Naive thymus-derived CD8-positive, alpha-beta T cell (primary cell): ENCODE results near the gene SYDE2. TPM values are rescaled to one million over a fixed set of nuclear protein-coding genes. Genes with fewer than 3 reads are reported as not detected.
"Not testable (repeated sequence)": the region's sequence is repeated elsewhere in the genome, so short reads cannot be mapped to it uniquely, and the experiment has no call there.

Source experiments
- ATAC-seq, 2 donors: fragments of 150-1000 bp; cut with Tn5 transposase in 1 of 2; sonication (Bioruptor Pico), chemical (Tn5 transposase) in 1 of 2; 1 replicate in 1 of 2; 2 replicates in 1 of 2; pipeline ENCODE4 v1.10.0; 2021; ENCODE audit warnings: mild to moderate bottlenecking in 2 of 2, moderate library complexity in 2 of 2
- POLR2A ChIA-PET: fragments of 350-600 bp; sonication (Branson Sonifier 250); formaldehyde crosslinking; loops from one replicate; lab custom pipeline; 2021; ENCODE audit warnings: antibody characterized with exemption; lab: Charles Lee
- DNase-seq, 10 donors: peaks; one replicate each; pipeline versions ENCODE4 v3.0.0 to v3.0.0-alpha.2; 2020 to 2022
- H3K27ac Mint-ChIP-seq, 10 donors: one replicate each; pipeline ENCODE4 v1.8.0; 2020 to 2022; ENCODE audit warnings: mild to moderate bottlenecking in 10 of 10, mixed read lengths in 10 of 10, moderate library complexity in 4 of 10, inconsistent platforms in 1 of 10
- H3K27me3 Mint-ChIP-seq, 5 donors: one replicate each; pipeline ENCODE4 v1.8.0; 2021 to 2022; ENCODE audit warnings: mixed read lengths in 5 of 5
- H3K36me3 Mint-ChIP-seq, 3 donors: one replicate each; pipeline ENCODE4 v1.8.0; 2020 to 2022; ENCODE audit warnings: mixed read lengths in 3 of 3, mild to moderate bottlenecking in 2 of 3, inconsistent platforms in 1 of 3
- H3K4me1 Mint-ChIP-seq, 4 donors: one replicate each; pipeline ENCODE4 v1.8.0; 2021 to 2022; ENCODE audit warnings: mixed read lengths in 4 of 4
- H3K4me3 Mint-ChIP-seq, 10 donors: one replicate each; pipeline ENCODE4 v1.8.0; 2020 to 2022; ENCODE audit warnings: mild to moderate bottlenecking in 10 of 10, mixed read lengths in 10 of 10, moderate library complexity in 6 of 10, inconsistent platforms in 1 of 10
- H3K9me3 Mint-ChIP-seq, 9 donors: one replicate each; pipeline ENCODE4 v1.8.0; 2020 to 2022; ENCODE audit warnings: mixed read lengths in 9 of 9, mild to moderate bottlenecking in 3 of 9, inconsistent platforms in 1 of 9, moderate library complexity in 1 of 9
- polyA plus RNA-seq, 3 donors: library from polyadenylated mRNA; unstranded; fragments of 300-500 nt; fragmentation: Illumina TruSeq; gene quantifications; one replicate each; pipeline ENCODE4 v1.2.3, GENCODE V29; 2021
- total RNA-seq, 8 experiments: library from RNA in 2 of 8; stranded (reverse) in 2 of 8; gene quantifications; one replicate each; pipeline ENCODE4 v1.2.3 and lab custom pipeline; 2021 to 2026

SYDE2 gene
- total and polyA plus RNA-seq, 5 experiments from 2014 or later, result 2.7 to 10.0 (median 5.8) TPM

- H3K36me3 Mint-ChIP-seq, result peaks cover 4 to 19% (median 9%) of the 10 kb centered on the region in 3 donors
- H3K4me1 Mint-ChIP-seq, result peaks cover 0 to 7% (median 2%) of the 10 kb centered on the region in 4 donors
- peaks cover 0 to 2% (median 0%) of the 10 kb centered on the region in 5 donors for H3K27me3 Mint-ChIP-seq
- H3K27ac Mint-ChIP-seq, result no peak overlapping the region
- DNase-seq (no peak), ATAC-seq (no peak)
- POLR2A ChIA-PET, result no interaction called here
- H3K4me3 Mint-ChIP-seq, result no peak overlapping the region
- no peaks in the 10 kb centered on the region for H3K9me3 Mint-ChIP-seq
Observed at GRCh38 chr1:85157436-85157835, 43.4 kb downstream of the SYDE2 start.

DNA sequence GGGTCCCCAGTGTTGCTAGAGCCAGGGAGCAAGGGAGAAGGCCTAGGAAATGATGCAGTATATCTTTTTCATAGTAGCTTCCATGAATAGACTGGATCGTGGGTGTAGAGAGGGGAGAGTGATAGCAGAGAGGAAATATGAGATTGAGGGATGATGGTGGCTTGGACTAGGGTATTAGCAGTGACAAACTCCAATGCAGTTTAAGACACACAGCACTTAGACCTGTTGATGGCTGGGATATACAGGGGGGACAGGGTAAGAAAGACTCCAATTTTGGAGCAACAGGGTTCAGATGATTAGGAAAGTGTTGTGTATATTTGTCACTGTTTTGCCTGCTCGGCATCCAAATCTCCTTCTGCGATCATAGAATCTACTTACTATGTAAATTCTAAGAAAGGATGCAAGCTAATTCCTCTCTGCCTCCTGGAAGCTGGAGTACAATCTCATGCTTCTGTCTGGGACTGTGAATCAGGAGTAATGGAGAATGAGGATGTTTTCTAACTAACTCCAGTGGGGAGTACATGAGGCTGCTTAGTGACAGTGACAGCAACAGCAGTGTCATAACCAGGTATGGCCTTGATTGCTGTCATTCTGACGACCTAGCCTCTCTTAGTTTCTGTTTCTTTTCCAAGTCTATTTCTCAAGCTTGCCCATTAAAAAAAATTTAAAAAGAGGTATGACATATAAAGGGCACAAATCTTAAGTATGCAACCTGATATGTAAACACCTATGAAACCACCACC lies 47.5 kb downstream of the SYDE2 start:
- peak overlapping the region in 1 of 10 donors; percentile 72 for H3K27ac Mint-ChIP-seq
- no peaks in the 10 kb centered on the region for H3K9me3 Mint-ChIP-seq
- DNase-seq, result no peak
- H3K36me3 Mint-ChIP-seq, result peaks cover 0 to 5% (median 0%) of the 10 kb centered on the region in 3 donors
- POLR2A ChIA-PET, result no interaction called here
- H3K27me3 Mint-ChIP-seq, result peaks cover 0 to 2% (median 0%) of the 10 kb centered on the region in 5 donors
- ATAC-seq, result no peak
- H3K4me3 Mint-ChIP-seq, result no peak overlapping the region
- H3K4me1 Mint-ChIP-seq, result peaks cover 0 to 7% (median 3%) of the 10 kb centered on the region in 4 donors

DNA sequence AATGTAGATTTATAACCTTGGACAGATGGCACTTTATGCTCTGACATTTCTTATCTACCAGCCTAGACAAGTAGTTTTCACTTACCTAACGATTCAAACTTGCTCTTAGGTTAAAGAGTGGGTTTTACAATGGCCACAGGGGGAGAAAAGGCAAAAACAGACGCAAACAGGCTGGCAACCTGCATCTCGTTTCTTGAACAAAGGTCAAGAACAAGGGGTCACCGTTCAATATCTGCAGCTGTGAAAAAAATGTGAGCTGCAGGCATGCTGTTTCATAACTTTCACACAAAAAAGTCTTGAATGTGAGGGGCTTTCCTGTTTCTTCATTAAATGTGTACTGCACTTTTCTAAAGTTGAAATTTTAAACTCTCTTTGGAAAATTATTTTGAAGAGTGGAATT lies 49.4 kb downstream of the SYDE2 start:
- DNase-seq, result no peak
- Mint-ChIP-seq H3K27me3 (peaks cover 0 to 2% (median 0%) of the 10 kb centered on the region in 5 donors), H3K36me3 (peaks cover 0 to 4% (median 0%) of the 10 kb centered on the region in 3 donors), H3K9me3 (peaks cover 0 to 1% (median 0%) of the 10 kb centered on the region in 9 donors), H3K27ac (no peak overlapping the region), H3K4me3 (no peak overlapping the region), H3K4me1 (peaks cover 0 to 7% (median 3%) of the 10 kb centered on the region in 4 donors)
- no peak for ATAC-seq
- POLR2A ChIA-PET, result no interaction called here

GRCh38 chr1:85149805-85150204 lies 51.0 kb downstream of the SYDE2 start:
- DNase-seq (no peak), ATAC-seq (no peak)
- Mint-ChIP-seq H3K27ac (no peak overlapping the region), H3K4me1 (peaks cover 0 to 3% (median 1%) of the 10 kb centered on the region in 4 donors), H3K27me3 (peaks cover 0 to 2% (median 0%) of the 10 kb centered on the region in 5 donors), H3K9me3 (peaks cover 0 to 1% (median 0%) of the 10 kb centered on the region in 9 donors), H3K4me3 (no peak overlapping the region), H3K36me3 (peaks cover 0 to 2% (median 0%) of the 10 kb centered on the region in 3 donors)
- POLR2A ChIA-PET, result no interaction called here

DNA sequence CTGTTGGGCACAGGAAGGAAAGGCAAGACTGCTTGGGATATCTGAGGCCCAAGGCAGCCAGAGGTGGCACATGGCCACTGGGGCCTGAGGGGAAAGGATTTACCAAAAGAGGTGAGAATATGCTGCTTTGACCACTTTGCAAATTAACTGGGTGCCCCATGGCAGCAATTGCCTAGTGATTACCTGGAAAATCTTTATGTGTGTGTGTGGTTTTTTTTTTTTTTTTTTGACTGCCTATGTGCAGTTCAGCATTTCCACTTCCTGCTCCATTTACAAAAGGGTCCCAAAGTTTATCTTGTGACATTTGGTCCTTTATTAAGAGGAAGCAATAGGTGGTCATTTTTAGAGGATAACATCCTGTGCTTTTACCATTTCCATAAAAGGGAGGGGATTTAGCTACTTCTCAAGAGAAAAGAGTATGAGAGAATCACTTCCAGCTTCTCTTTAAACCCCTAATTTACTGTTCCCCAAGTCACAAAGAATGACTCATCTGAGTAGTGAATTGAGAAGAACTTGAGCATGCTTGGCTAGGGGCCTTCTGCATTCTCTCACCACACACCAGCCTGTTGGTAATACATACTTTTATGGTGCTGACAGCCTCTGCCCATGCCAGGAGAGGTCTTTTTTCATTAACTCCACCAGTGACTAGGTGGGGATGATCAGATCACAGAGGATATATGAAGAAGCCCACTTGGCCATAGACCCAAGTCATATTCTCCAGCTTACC lies 52.1 kb downstream of the SYDE2 start:
- POLR2A ChIA-PET, result no interaction called here
- peaks cover 0 to 3% (median 0%) of the 10 kb centered on the region in 4 donors for H3K4me1 Mint-ChIP-seq
- peaks cover 0 to 2% (median 0%) of the 10 kb centered on the region in 3 donors for H3K36me3 Mint-ChIP-seq
- no peak overlapping the region for H3K4me3 Mint-ChIP-seq
- H3K9me3 Mint-ChIP-seq, result peaks cover 0 to 1% (median 0%) of the 10 kb centered on the region in 9 donors
- no peak overlapping the region for H3K27ac Mint-ChIP-seq
- DNase-seq, result no peak
- H3K27me3 Mint-ChIP-seq, result peaks cover 0 to 2% (median 0%) of the 10 kb centered on the region in 5 donors
- ATAC-seq, result no peak

DNA sequence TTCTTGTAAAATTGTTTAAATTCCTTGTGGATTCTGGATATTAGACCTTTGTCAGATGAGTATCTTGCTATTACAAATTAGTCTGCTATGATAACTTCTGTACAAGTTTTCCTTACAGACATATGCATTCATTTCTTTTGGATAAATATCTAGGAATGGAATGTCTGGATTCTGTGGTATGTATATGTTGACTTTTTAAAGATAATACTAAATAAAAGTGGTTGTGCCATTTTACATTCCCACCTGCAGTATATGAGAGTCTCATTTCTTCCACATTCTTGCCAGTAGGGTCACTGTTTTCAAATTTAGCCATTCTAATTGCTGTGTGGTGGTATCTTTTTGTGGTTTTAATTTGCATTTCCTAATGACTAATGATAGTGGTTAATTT lies 53.9 kb downstream of the SYDE2 start:
- no peaks in the 10 kb centered on the region for H3K27me3 Mint-ChIP-seq
- peaks cover 0 to 1% (median 0%) of the 10 kb centered on the region in 9 donors for H3K9me3 Mint-ChIP-seq
- H3K36me3 Mint-ChIP-seq, result peaks cover 0 to 2% (median 0%) of the 10 kb centered on the region in 3 donors
- DNase-seq (no peak), ATAC-seq (no peak)
- H3K4me3 Mint-ChIP-seq, result no peak overlapping the region
- POLR2A ChIA-PET, result no interaction called here
- H3K4me1 Mint-ChIP-seq, result peaks cover 0 to 3% (median 0%) of the 10 kb centered on the region in 4 donors
- no peak overlapping the region for H3K27ac Mint-ChIP-seq

GRCh38 chr1:85146298-85146971 lies 54.4 kb downstream of the SYDE2 start:
- H3K27me3 Mint-ChIP-seq, H3K9me3 Mint-ChIP-seq, POLR2A ChIA-PET, ATAC-seq, H3K4me1 Mint-ChIP-seq, H3K36me3 Mint-ChIP-seq, DNase-seq, H3K27ac Mint-ChIP-seq, H3K4me3 Mint-ChIP-seq: not testable (repeated sequence)

- ATAC-seq, result no peak
- no peak for DNase-seq
- Mint-ChIP-seq H3K4me3 (no peak overlapping the region), H3K9me3 (peaks cover 0 to 1% (median 0%) of the 10 kb centered on the region in 9 donors), H3K27ac (no peak overlapping the region), H3K27me3 (no peaks in the 10 kb centered on the region), H3K4me1 (peaks cover 0 to 3% (median 0%) of the 10 kb centered on the region in 4 donors), H3K36me3 (no peaks in the 10 kb centered on the region)
- POLR2A ChIA-PET, result no interaction called here
Observed at GRCh38 chr1:85144351-85144750, 56.5 kb downstream of the SYDE2 start.

- H3K9me3 Mint-ChIP-seq, result peaks cover 0 to 1% (median 0%) of the 10 kb centered on the region in 9 donors
- ATAC-seq (no peak), DNase-seq (no peak)
- H3K27me3 Mint-ChIP-seq, result no peaks in the 10 kb centered on the region
- no peak overlapping the region for H3K27ac Mint-ChIP-seq
- POLR2A ChIA-PET, result no interaction called here
- H3K4me1 Mint-ChIP-seq, result no peaks in the 10 kb centered on the region
- no peak overlapping the region for H3K4me3 Mint-ChIP-seq
- H3K36me3 Mint-ChIP-seq, result no peaks in the 10 kb centered on the region
Observed at GRCh38 chr1:85142753-85143152, 58.1 kb downstream of the SYDE2 start.

GRCh38 chr1:85138439-85138838 lies 62.4 kb downstream of the SYDE2 start:
- H3K9me3 Mint-ChIP-seq, H3K4me3 Mint-ChIP-seq, H3K36me3 Mint-ChIP-seq, H3K4me1 Mint-ChIP-seq, H3K27me3 Mint-ChIP-seq, DNase-seq, ATAC-seq, H3K27ac Mint-ChIP-seq, POLR2A ChIA-PET: not testable (repeated sequence)

DNA sequence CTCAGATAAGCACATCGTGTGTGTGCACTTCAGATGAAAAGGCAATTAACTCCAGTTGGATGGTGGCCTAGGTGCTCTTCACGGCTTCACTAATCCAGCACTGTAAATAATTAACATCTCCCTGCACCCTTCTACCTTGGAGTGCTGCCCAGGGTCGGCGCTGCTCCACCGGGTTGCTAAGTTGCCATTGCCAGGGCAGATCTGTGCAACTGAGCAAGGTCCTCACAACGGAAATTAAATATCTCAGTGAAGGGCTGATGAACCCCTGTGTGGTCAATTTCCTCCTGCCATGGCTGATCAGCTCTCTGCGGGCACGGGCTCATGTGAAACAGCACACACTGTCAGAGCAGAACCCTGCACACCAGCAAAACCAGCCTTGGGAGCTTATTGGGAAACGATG lies 63.2 kb downstream of the SYDE2 start:
- Mint-ChIP-seq H3K27me3 (no peaks in the 10 kb centered on the region), H3K27ac (no peak overlapping the region), H3K36me3 (no peaks in the 10 kb centered on the region), H3K4me1 (no peaks in the 10 kb centered on the region), H3K9me3 (no peaks in the 10 kb centered on the region), H3K4me3 (no peak overlapping the region)
- POLR2A ChIA-PET, result no interaction called here
- DNase-seq, result no peak
- ATAC-seq, result no peak

DNA sequence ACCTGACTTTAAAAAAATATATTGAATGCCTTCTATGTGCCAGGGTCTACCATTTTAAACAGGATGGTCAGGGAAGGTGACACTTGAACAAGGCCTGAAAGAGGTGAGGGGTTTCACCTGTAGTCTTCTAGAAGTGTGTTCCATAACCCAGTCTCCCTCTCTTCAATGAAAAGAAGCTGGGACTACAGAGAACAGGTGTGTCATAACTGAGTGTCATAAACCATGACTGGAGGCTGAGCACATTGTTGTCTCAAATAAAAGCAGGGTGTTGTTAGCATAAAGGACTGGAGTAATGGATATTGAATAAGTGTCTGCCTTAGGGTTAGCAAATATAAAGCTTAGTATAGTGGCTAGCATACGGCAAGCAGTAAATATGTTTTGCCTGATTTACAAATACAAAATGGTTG lies 65.4 kb downstream of the SYDE2 start:
- Mint-ChIP-seq H3K36me3 (no peaks in the 10 kb centered on the region), H3K27me3 (peaks cover 0 to 2% (median 0%) of the 10 kb centered on the region in 5 donors), H3K9me3 (no peaks in the 10 kb centered on the region), H3K4me3 (no peak overlapping the region), H3K4me1 (no peaks in the 10 kb centered on the region), H3K27ac (no peak overlapping the region)
- DNase-seq (no peak), ATAC-seq (no peak)
- POLR2A ChIA-PET, result interaction anchor here (0.7 kb wide), 1 partner anchor 187 kb away, joined by 5 read pairs; no protein-coding TSS in a partner anchor
